Measurements from ENCODE around the gene DGKH.
A peak's percentile ranks its signal among the peaks of the same experiment; 100 is the strongest.

The DGKH gene

DNA sequence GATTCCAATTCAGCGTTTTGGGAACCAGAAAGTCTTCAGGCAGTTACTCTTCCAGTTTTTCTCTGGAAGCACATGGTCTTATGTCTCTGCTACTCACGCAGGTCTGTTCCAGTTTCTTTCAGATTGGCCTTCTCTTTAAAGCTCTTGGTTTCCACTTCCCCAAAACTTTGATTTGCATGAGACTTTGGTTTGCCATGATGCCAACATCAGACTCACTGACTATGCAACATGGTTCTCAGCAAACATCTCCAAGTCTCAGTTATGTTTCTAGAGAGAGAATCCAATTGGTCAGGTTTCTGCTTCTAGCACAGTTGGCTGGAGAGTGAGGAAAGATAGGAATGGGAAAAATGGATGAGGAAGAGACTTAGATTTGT is 226.6 kb downstream of the DGKH start:
- DNase-seq (ENCODE audit: low read depth in 2 of 2), result no peak
- TF ChIP-seq, protein P1, sequence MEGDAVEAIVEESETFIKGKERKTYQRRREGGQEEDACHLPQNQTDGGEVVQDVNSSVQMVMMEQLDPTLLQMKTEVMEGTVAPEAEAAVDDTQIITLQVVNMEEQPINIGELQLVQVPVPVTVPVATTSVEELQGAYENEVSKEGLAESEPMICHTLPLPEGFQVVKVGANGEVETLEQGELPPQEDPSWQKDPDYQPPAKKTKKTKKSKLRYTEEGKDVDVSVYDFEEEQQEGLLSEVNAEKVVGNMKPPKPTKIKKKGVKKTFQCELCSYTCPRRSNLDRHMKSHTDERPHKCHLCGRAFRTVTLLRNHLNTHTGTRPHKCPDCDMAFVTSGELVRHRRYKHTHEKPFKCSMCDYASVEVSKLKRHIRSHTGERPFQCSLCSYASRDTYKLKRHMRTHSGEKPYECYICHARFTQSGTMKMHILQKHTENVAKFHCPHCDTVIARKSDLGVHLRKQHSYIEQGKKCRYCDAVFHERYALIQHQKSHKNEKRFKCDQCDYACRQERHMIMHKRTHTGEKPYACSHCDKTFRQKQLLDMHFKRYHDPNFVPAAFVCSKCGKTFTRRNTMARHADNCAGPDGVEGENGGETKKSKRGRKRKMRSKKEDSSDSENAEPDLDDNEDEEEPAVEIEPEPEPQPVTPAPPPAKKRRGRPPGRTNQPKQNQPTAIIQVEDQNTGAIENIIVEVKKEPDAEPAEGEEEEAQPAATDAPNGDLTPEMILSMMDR (IDR thresholded peaks at IDR 0.05; ENCODE audit: low read depth, low read length), result no peak
- no peak overlapping the region for H3K4me3 ChIP-seq (replicated peaks in 1 of 2; ENCODE audit: low read depth in 2 of 2, low read length in 2 of 2)

DNA sequence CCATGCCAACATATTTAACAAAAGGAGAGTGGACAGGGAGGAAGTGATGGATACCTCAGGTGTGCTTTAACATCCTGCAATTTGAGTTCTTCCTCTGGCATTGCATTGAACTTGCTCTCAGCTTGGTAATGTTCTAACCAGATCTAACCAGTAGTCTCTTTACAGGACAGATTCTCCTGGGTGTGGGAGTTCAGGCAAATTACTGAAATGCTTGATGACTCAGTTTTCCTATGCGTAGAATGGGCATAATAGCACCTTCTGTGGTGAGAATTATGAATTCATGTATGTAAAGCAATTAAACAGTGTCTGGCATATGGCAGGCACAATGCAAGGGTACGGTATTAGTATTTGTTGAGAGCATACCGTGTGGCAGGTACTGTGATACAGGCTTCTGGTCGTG is 227.1 kb downstream of the DGKH start:
- no peak overlapping the region for H3K4me3 ChIP-seq (replicated peaks in 1 of 2; ENCODE audit: low read depth in 2 of 2, low read length in 2 of 2)
- no peak for DNase-seq (ENCODE audit: low read depth in 2 of 2)
- TF ChIP-seq, protein P1 (IDR thresholded peaks at IDR 0.05; ENCODE audit: low read depth, low read length), result no peak

DNA sequence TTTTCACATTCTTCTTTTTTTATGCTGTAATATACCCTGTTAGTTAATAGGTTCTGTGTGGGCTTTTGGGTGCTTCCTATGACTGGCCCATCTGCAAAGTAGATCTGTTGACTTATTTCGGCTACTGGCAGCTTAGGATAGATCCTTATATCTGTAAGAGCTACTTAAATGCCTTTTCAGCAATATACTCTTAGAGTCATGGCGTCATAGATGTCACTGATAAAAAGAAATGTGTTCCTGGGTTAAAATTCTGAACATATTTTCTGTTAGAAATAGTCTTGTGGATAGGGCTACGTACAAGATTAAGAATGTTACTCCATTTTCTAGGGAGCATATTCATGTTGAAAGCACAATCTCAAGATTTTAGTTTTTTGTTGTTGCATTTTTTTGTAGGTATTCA is 228.2 kb downstream of the DGKH start:
- no peak overlapping the region for H3K4me3 ChIP-seq (replicated peaks in 1 of 2; ENCODE audit: low read depth in 2 of 2, low read length in 2 of 2)
- DNase-seq (ENCODE audit: low read depth in 2 of 2), result no peak
- TF ChIP-seq, protein P1 (IDR thresholded peaks at IDR 0.05; ENCODE audit: low read depth, low read length), result no peak

DNA sequence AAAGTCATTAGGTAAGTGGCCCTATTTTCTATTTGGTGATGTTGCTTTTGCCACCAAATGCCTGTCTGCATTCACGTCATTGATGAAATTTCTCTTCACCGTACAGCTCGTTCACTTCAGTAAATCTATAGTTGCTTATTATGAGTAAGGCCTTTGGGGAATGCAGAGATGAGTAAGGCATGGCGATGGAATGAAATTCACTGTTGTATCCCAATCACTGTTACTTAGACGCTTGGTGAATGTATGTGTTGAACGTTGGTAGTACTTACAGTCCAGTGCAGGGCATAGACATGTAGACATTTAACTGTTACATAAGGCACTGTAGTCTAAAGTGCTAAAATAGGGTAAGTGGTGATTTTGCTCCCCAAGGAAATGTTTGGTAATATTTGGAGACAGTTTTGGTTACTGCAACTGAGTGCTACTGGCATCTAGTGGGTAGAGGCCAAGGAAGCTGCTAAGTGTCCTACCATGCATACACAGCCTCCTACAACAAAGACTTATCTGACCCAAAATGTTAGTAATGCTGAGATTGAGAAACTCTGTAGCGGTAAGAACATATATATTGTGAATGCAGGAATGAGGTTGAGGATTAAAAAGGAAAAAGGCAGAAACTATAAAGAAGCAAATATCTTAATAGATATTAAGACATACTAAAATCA is 229.3 kb downstream of the DGKH start:
- peak; percentile 24 to 75 for DNase-seq (ENCODE audit: low read depth in 2 of 2)
- TF ChIP-seq, protein P1 (IDR thresholded peaks at IDR 0.05; ENCODE audit: low read depth, low read length), result no peak
- H3K4me3 ChIP-seq (replicated peaks in 1 of 2; ENCODE audit: low read depth in 2 of 2, low read length in 2 of 2), result no peak overlapping the region

DNA sequence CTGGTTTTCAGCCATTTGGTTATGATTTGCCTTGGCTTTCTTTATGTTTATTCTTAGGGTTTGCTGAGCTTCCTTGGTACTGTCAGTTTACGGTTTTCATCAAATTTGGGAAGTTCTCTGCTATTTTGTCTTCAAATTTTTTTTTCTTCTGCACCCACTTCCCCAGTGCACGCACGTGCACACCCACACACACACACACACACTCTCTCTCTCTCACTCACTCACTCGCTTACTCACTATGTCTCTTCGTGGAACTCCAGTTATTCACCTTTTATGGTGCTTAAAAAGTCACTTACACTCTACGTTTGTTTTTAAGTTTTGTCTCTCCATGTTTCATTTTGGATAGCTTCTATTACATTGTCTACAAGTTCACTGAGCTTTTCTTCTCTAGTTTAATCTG is 230.6 kb downstream of the DGKH start:
- TF ChIP-seq, protein P1 (IDR thresholded peaks at IDR 0.05; ENCODE audit: low read depth, low read length), result no peak
- H3K4me3 ChIP-seq (replicated peaks in 1 of 2; ENCODE audit: low read depth in 2 of 2, low read length in 2 of 2), result no peak overlapping the region
- no peak for DNase-seq (ENCODE audit: low read depth in 2 of 2)

DNA sequence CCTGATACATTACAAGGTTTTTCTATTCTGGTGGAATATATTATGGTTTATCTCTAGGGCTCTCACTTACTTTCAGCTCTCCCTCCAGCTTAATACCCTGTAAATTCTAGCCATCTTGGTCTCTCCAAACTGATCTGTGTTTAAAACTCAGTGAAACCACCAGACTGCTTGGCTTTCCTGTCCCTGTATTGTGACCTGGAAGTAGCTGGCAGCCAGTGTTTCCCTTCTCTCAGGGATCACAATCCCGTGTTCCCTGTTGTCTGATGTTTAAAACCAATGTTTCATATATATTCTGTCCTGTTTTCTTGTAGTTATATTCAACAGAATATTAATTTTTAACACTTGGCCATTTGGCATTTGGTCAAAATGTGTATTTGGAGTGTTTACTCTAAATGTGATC is 231.5 kb downstream of the DGKH start:
- TF ChIP-seq, protein P1 (IDR thresholded peaks at IDR 0.05; ENCODE audit: low read depth, low read length), result no peak
- no peak for DNase-seq (ENCODE audit: low read depth in 2 of 2)

DNA sequence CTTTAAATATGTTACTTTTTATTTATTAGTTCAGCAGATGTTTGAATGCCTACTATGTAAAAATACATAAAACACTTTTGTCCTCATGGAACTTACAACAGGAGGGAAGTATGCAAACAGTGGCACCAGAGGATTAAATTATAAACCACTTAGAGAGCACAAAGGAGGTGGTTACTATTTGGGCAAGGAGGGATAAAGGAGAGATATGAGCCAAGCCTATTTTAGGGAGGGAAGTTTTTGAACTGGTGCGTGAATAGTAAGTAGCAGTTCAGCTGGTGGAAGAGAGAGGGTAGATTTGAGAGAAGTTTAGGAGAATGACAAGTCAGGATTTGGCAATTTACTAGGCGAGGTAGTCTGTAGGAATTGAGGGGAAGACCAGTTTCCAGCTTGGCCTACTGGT is 232.1 kb downstream of the DGKH start:
- no peak for DNase-seq (ENCODE audit: low read depth in 2 of 2)
- H3K4me3 ChIP-seq (replicated peaks in 1 of 2; ENCODE audit: low read depth in 2 of 2, low read length in 2 of 2), result no peak overlapping the region
- TF ChIP-seq, protein P1 (IDR thresholded peaks at IDR 0.05; ENCODE audit: low read depth, low read length), result no peak

More for the DNA sequence above, 231.5 kb downstream of the DGKH start:
- no peak overlapping the region for H3K4me3 ChIP-seq (replicated peaks in 1 of 2; ENCODE audit: low read depth in 2 of 2, low read length in 2 of 2)
